Measurements from ENCODE around the gene NR1I2. TPM values are rescaled to one million over a fixed set of nuclear protein-coding genes. Genes with fewer than 3 reads are reported as not detected.

The NR1I2 gene
- polyA plus RNA-seq, 3 donors = 0.07 TPM; not detected in 2

DNA sequence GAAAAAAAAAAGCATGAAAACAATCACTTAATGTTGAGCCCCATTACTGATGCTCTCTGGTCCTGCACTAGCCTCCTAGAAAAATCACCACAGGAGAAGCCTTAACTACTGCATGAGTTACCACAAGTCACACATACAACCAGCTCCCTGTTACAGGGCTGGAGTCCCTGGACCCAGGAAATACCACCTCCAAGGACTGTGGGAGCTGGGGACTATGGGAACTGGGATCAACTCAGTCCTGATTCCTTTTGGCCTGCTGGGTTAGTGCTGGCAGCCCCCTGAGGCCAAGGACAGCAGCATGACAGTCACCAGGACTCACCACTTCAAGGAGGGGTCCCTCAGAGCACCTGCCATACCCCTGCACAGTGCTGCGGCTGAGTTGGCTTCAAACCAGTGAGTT is 559 bp downstream of the NR1I2 start:
- no peaks in the 10 kb centered on the region for H3K9me3 ChIP-seq (replicated peaks in 1 of 2; ENCODE audit: control insufficient read depth in 1 of 2, insufficient read depth in 1 of 2, low read length in 2 of 2)
- no peak for DNase-seq
- no peak overlapping the region for H3K27ac ChIP-seq (ENCODE audit: low read depth in 1 of 2, low read length in 2 of 2)
- H3K4me2 ChIP-seq (replicated peaks; ENCODE audit: extremely low read depth, low read length, poor library complexity, severe bottlenecking) = no peak overlapping the region
- H3K36me3 Mint-ChIP-seq = no peaks in the 10 kb centered on the region
- H3K4me1 ChIP-seq (ENCODE audit: control insufficient read depth in 1 of 2, insufficient read depth in 2 of 2, low read length in 2 of 2) = peaks cover 19 to 26% of the 10 kb centered on the region in 2 donors
- H3K27me3 ChIP-seq (ENCODE audit: control insufficient read depth in 2 of 2, insufficient read depth in 2 of 2, low read length in 2 of 2) = no peaks in the 10 kb centered on the region
- H3K79me2 ChIP-seq (ENCODE audit: insufficient read depth, low read length) = no peaks in the 10 kb centered on the region
- H3K9me3 Mint-ChIP-seq = no peaks in the 10 kb centered on the region
- intact Hi-C loops (cut with micrococcal nuclease) = no loop called here
- H3K4me1 Mint-ChIP-seq = peaks cover 43% of the 10 kb centered on the region
- no peak overlapping the region for H3K4me3 Mint-ChIP-seq
- TF ChIP-seq, protein P1, sequence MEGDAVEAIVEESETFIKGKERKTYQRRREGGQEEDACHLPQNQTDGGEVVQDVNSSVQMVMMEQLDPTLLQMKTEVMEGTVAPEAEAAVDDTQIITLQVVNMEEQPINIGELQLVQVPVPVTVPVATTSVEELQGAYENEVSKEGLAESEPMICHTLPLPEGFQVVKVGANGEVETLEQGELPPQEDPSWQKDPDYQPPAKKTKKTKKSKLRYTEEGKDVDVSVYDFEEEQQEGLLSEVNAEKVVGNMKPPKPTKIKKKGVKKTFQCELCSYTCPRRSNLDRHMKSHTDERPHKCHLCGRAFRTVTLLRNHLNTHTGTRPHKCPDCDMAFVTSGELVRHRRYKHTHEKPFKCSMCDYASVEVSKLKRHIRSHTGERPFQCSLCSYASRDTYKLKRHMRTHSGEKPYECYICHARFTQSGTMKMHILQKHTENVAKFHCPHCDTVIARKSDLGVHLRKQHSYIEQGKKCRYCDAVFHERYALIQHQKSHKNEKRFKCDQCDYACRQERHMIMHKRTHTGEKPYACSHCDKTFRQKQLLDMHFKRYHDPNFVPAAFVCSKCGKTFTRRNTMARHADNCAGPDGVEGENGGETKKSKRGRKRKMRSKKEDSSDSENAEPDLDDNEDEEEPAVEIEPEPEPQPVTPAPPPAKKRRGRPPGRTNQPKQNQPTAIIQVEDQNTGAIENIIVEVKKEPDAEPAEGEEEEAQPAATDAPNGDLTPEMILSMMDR (IDR thresholded peaks at IDR 0.05) = no peak
- H3K4me3 ChIP-seq (replicated peaks in 1 of 3; ENCODE audit: low read depth in 2 of 3, low read length in 3 of 3) = no peak overlapping the region
- H3K9ac ChIP-seq (ENCODE audit: insufficient read depth, low read length, poor library complexity, severe bottlenecking) = no peak overlapping the region
- no peaks in the 10 kb centered on the region for H4K20me1 ChIP-seq (ENCODE audit: insufficient read depth, low read length)
- no peaks in the 10 kb centered on the region for H3K27me3 Mint-ChIP-seq (ENCODE audit: low read depth in 3 of 3)
- H3K27ac Mint-ChIP-seq = no peak overlapping the region
- no peaks in the 10 kb centered on the region for H3K36me3 ChIP-seq (replicated peaks in 1 of 2; ENCODE audit: control insufficient read depth in 1 of 2, insufficient read depth in 2 of 2, low read length in 2 of 2)
- WGBS (ENCODE audit: insufficient coverage) = 91% methylated on average over 1 of the region's 1 CpG
- no peak overlapping the region for H2AFZ ChIP-seq (ENCODE audit: insufficient read depth, low read depth, low read length, poor library complexity, severe bottlenecking)

DNA sequence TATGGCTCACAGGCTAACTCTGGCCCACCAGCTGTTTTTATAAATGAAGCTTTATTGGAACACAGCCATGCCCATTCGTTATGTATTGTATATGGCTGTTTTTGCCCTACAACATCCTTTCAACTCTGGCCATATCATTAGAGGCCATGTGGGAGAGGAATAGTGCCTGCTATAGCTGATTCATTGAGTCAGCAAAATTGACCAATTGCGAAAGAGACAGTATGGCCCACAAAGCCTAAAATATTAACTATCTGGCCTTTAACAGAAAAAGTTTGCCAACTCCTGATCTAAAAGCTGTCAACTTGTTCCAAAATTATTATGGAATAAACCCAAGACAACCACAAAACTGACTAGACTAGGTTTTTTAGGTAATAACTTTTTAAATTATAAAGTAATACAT is 1.4 kb downstream of the NR1I2 start:
- H3K4me1 Mint-ChIP-seq = peaks cover 43% of the 10 kb centered on the region
- Histone ChIP-seq H3K79me2 (ENCODE audit: insufficient read depth, low read length) (no peaks in the 10 kb centered on the region), H3K27me3 (ENCODE audit: control insufficient read depth in 2 of 2, insufficient read depth in 2 of 2, low read length in 2 of 2) (no peaks in the 10 kb centered on the region), H3K36me3 (replicated peaks in 1 of 2; ENCODE audit: control insufficient read depth in 1 of 2, insufficient read depth in 2 of 2, low read length in 2 of 2) (no peaks in the 10 kb centered on the region), H3K4me1 (ENCODE audit: control insufficient read depth in 1 of 2, insufficient read depth in 2 of 2, low read length in 2 of 2) (peaks cover 19 to 26% of the 10 kb centered on the region in 2 donors), H3K9me3 (replicated peaks in 1 of 2; ENCODE audit: control insufficient read depth in 1 of 2, insufficient read depth in 1 of 2, low read length in 2 of 2) (no peaks in the 10 kb centered on the region), H3K4me2 (replicated peaks; ENCODE audit: extremely low read depth, low read length, poor library complexity, severe bottlenecking) (no peak overlapping the region), H3K9ac (ENCODE audit: insufficient read depth, low read length, poor library complexity, severe bottlenecking) (no peak overlapping the region), H3K4me3 (replicated peaks in 1 of 3; ENCODE audit: low read depth in 2 of 3, low read length in 3 of 3) (no peak overlapping the region), H3K27ac (ENCODE audit: low read depth in 1 of 2, low read length in 2 of 2) (no peak overlapping the region), H2AFZ (ENCODE audit: insufficient read depth, low read depth, low read length, poor library complexity, severe bottlenecking) (no peak overlapping the region), H4K20me1 (ENCODE audit: insufficient read depth, low read length) (no peaks in the 10 kb centered on the region)
- TF ChIP-seq, protein P1 (IDR thresholded peaks at IDR 0.05) = no peak
- H3K27ac Mint-ChIP-seq = no peak overlapping the region
- H3K36me3 Mint-ChIP-seq = no peaks in the 10 kb centered on the region
- intact Hi-C loops (cut with micrococcal nuclease) = no loop called here
- no peaks in the 10 kb centered on the region for H3K27me3 Mint-ChIP-seq (ENCODE audit: low read depth in 3 of 3)
- H3K4me3 Mint-ChIP-seq = no peak overlapping the region
- H3K9me3 Mint-ChIP-seq = no peaks in the 10 kb centered on the region
- DNase-seq = peak in 1 of 3 donors; percentile 3
- no CpG with 5 or more reads among the region's 2 CpGs for WGBS (ENCODE audit: insufficient coverage)
